Mesenteric fat pad (tissue), 1 donor: ENCODE results near the gene NPHP4. TPM values are rescaled to one million over a fixed set of nuclear protein-coding genes. Genes with fewer than 3 reads are reported as not detected.

Source experiments
- DNase-seq: peaks from one replicate; pipeline ENCODE4 v3.0.0-alpha.2; 2020; ENCODE audit warnings: low spot score
- total RNA-seq: library from RNA; stranded (reverse); fragmentation: NEBNext Ultra II Directional; extraction: Animal tissue kit (Norgen Biotek cat#: 25700); gene quantifications from one replicate; pipeline ENCODE4 v1.2.1, GENCODE V29; 2021
- donor health status: DM: yes; HTN: yes; CAD: no.

Gene NPHP4
- total RNA-seq, 1 donor from 2014 or later = 37.6 TPM

GRCh38 chr1:5991381-5992025, 722 bp downstream of the NPHP4 start:
- no peak for DNase-seq

DNA sequence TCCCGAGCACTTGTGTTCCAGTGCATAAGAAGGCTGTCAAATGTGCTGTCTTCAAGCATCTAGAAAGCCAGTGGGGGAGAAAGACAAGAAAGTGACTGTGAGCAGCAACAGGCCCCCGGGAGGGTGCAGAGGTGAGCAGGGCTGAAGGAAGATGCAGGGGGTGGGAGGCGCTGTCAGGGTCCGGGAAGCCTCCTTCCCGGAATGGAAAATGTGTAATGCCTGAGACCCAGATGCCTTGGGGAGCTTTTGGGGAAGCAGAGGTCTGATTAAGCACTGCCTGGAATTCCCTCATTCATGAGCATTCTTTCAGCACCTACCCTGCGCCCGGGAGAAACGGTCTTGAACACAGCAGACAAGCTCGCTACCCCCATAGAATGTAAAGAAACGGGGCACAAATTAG, 1.3 kb downstream of the NPHP4 start:
- DNase-seq = no peak

- DNase-seq = no peak
These were observed 2.4 kb downstream of the NPHP4 start for GRCh38 chr1:5989731-5990271.

DNA sequence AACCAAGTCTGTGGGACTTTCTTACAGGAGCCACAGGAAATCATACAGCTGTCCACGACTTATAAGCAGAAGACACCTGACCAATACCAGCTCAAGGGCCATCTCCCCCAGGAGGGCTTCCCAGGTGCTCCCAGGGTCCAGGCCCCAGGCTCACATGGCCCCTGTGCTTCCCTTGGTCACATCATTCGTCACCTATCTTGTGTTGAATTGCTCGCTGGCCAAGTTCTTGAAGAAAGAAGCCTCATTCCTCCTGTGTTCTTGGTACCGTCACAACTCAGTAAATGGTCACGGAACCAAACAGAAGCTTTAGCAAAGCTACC, 3.0 kb downstream of the NPHP4 start:
- DNase-seq = no peak

DNA sequence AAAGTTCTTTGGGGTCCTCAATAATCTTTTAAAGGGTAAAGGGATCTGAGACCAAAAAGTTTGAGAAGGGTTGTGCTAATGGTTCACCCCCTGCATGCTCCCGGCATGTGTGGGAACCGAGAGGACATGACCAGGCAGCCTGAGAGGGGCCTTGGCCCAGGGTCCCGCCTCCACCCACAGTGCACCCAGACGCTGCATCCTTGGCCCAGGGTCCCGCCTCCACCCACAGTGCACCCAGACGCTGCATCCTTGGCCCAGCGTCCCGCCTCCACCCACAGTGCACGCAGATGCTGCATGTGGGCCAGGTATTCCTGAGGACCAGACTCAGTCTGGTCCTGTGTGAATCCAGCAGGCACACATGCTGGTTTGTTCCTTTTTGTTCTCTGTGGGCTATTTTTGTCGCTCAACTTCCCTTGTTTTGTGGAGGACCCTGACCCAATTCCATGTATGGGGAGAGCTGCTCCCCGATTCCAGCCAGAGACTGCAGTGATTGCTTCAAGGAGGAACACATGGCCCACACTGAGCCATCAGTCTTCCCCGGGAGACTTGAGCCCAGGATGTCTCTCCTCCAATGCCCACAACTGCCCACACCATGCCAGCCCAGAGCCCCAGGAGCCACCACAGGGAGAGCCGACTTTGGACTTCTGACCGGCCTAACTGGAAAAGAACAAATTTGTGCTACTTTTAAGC, 3.5 kb downstream of the NPHP4 start:
- DNase-seq = no peak

GRCh38 chr1:5986018-5986417, 6.2 kb downstream of the NPHP4 start:
- DNase-seq = no peak

GRCh38 chr1:5985250-5985649, 7.0 kb downstream of the NPHP4 start:
- no peak for DNase-seq

DNA sequence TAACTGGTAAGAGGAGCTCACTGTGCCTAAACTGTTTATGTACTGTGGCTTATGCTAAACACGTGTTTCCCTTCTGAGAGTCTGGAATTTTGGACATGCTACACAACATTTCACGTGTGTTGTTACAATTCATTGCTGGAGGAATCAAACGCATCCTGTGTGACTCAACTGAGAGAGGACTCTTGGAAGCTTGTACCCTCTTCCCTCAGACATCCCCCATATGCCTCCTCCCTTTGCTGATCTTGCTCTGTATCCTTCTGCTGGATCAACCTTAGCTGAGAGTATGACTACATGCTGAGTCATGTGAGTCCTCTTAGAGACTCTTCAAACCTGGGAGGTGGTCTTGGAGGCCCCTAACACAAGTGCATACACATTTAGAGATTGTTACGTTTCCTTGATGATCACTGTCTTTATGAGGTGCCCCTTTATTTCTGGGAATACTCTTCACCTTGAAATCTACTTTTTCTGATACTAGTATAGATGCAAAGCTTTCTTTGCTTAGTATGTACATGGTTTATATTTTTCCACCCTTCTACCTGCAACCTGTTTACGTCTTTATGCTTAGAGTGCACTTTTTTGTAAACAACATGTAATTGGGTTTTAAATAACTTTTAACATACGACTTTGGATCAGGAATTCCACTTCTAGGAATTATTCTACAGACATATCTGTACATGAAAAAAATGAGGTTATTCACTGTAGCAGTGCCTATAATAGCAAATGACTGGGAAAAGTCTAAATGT, 8.7 kb downstream of the NPHP4 start:
- no peak for DNase-seq

DNA sequence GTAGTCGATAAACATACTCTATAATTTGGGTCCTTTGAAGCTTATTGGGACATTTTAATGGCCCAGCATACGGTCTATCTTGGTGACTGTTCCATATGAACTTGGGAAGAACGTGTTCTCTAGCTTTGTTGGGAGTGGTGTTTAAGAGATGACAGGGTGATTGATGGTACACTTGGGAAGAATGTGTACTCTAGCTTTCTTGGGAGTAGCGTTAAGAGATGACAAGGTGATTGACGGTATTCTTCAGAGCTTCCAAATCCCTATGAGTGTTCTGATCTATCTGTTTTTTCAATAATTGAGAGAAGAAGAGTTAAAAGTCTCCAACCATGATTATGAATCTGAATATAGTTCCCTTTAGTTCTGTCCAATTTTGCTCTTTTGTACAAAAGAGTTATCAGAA, 9.4 kb downstream of the NPHP4 start:
- DNase-seq = no peak

DNA sequence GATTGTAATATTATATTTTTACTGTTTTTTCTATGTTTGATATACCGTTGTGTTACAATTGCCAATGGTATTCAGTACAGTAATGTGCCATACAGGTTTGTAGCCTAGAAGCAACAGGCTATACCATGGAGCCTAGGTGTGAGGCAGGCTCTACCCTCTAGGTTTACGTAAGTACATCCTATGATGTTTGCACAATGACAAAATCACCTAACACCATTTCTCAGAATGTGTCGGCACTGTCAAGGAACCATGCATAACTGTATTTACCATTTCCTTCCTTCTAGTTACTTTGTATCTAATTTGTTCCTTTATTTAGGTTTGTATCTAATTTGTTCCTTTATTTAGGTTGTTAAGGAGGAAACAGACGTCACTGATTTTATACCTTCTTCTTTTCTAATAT, 9.9 kb downstream of the NPHP4 start:
- no peak for DNase-seq

DNA sequence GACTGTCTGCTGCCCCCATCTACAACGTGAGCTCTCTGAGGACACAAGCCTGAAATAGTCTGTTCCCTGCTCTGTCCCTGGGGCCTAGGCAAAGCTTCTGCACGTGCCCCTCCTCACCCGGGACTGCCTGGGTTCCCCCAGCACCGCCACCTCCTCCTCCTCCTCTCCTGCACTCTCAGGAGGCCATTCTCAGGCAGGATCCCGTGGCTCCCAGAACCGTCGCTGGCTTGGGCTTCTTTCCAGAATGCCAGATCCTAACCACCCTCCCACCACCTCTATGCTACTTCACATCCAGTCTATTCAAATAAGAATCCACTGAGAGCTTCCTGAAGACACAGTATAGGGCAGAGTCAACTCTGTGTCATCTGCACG, 11.2 kb downstream of the NPHP4 start:
- DNase-seq = no peak

DNA sequence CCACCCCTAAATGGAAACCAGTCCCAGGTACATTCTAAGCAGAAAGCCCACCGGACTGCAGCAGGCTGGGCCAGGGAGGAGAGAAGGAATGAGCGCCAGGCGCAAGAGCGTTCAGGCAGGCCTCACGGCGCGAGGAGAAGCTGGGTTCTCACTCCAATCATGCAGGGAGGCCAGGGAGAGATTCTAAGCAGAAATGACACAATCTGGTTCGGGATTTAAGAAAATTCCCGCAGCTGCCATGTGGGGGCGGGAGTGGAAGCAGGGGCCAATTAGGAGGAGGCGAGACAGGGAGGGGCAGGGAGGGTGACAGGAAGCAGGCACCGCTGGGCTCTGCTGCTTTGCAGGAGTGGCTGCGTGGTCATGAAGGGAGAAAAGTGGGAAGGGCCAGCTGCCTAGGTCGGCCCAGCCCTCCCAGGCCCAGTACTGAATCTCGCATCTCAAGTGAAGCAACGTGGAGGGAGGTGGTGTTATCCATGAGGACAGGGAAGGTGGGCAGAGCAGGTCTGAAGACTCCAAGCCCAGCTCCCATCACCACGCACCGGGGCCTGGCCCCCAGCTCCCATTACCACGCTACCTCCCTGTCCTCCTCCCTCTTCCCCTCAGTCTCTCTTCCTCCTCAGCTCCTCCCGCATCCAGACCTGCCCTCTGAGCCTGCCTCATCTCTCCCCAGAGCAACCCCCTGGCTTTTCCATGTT, 11.8 kb downstream of the NPHP4 start:
- no peak for DNase-seq

GRCh38 chr1:5979536-5980313, 12.5 kb downstream of the NPHP4 start:
- no peak for DNase-seq

GRCh38 chr1:5978452-5978851, 13.8 kb downstream of the NPHP4 start:
- DNase-seq = peak; percentile 80

DNA sequence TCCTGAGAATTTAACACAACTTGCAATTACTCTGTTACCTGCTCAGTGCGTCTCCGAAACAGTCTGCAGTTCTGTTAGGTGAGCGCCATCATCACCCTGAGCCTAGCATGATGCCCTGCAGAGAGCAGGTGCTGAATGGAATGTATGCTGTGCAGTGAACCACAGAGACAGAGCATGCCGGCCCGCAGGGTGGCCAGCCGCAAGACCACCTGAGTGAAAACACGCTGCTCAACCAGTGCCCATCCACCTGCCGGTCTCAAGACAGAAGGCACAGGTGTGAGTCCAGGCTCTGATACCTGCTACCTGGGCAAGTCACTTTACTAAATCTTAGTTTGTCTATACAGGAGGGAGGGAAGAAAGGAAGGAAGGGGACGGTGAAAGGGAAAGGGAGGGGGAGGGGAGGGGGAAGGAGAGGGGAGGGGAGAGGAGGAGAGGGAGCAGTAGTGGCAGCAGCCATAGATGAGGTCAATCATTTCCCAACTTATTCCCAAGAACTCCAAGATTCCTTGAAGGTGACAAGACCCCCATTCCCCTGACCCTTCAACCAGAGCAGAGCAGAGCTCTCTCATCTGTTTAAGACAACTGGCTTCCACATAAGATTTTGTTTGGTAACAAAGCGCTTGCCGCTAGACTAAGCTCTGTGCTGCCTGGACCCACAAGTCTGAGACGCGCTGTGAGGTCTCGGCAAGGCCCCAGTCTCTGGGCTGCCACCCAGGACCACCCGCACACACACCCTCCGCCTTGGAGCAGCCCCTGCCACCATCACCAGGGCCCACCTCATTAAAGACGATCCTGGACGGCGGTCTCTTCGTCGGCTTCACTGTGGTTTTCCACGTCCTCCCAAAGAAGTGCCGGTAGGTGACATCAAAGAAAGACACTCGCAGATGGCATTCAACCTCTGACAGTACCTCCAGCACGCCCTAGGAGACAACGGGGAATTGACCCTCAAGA, 14.5 kb downstream of the NPHP4 start:
- DNase-seq = peak; percentile 51

- peak; percentile 74 for DNase-seq
These were observed 15.3 kb downstream of the NPHP4 start for GRCh38 chr1:5976726-5977493.

DNA sequence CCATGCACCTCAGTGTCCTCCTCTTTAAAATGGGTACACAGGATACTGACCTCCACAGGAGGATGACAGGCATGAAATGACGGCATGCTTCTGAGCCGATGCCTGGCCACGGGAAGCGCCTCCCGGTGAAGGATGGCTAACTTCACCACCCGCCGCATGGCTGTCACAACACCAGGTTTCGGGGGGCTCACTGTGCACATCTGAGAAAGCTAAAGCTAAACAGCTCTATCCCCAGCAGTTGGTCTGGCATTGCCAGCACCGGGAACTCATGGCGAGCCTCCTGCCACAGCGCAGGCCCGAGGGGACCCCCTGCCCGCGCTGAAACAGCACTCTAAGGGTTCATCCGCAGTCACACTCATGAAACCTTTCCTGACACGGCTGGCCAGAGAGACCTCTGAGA, 16.0 kb downstream of the NPHP4 start:
- DNase-seq = peak; percentile 67

GRCh38 chr1:5975133-5975880, 16.9 kb downstream of the NPHP4 start:
- DNase-seq = peak; percentile 85
